NOMO-1 treated with dmso at 0.1 percent for 144 hours (cell line): Measurements from ENCODE around the gene CYP2D6.

Experiments used
- DNase-seq: peaks from one replicate; lab custom pipeline; 2025; ENCODE audit not compliant: unreplicated experiment; lab: John Stamatoyannopoulos, UW

CYP2D6 gene

DNA sequence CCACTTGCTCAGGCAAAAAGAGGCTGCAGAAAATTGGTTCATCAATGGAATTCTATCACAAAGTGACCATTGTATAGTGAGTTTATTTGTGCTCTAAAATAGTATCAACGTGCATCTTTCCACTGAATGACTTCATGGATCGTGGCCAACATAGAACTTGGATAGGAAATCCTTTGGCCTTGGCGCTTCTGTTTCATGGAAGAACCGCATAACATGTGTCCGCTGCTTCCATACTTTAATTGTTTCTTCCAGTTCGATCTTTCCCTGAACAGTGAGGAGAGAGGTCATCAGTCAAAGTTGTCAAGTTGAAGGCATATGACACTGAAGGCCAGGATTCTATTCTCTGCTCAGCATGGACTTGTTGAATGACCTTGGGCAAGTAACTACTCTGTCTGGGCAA is 44.6 kb downstream of the CYP2D6 start:
- no peak for DNase-seq

- DNase-seq = no peak
Measured at GRCh38 chr22:42084874-42085273, 45.7 kb downstream of the CYP2D6 start.

- no peak for DNase-seq
Measured at GRCh38 chr22:42083119-42083518, 47.5 kb downstream of the CYP2D6 start.

DNA sequence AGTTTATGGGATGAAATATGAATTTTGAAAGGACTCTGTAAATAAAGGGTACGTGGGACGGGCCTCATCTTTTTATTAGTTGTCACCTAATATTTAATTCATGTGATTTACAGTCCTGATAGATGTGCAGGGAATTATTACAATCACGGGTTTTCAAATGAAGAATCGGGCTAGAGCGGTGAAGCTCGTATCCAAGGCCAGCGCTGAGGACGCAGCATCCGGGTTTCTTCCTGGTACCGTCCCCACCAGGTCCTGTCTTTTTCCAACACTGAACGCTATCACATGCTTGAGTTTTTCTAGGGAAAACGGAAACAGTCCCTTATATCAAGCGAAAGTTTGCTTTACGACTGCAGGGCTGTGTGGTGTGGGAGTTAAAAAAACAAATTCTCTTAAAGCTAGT is 50.3 kb downstream of the CYP2D6 start:
- no peak for DNase-seq

DNA sequence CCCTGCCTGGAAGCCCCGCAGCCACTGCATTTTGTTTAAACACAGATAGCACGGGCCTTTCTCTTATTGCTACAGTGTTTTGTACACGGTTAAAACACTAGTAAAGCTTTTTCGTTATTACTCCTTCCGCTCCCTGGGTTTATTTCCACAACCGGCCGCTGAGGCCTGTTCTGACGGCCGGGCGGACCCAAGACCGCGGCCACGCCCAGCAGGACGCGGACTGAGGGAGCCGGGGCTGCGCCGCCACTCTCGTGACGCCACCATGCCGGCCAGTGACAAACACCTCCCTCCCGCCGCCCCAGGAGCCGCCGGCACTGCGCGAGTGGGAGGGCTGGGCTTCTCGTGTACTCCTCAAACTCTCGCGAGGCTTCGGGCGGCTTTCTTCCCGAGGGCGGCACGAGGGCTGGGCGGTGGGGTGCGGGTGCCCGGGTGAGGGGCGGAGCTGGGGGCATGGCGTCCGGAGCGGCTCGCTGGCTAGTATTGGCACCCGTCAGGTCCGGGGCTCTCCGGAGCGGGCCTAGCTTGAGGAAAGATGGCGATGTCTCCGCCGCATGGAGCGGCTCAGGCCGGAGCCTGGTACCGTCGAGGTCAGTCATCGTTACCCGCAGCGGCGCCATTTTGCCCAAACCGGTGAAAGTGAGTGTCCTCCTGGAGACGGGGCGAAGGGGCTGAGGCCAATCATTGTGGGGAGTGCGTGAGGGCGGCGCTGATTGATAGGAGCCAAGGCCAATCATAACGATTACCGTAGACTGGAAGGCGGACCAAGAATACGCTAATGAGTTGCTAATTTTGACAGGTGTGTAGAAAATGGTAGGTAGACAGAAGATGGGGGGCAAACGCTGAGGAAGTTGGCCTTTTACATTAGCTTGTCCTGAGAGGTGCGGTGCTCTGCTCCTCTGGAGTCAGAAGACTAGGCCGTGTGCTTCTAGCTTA is 51.0 kb downstream of the CYP2D6 start, which contains the start of gene SMDT1:
Gene SMDT1 (plus strand): TSS at position 382 of the 933 bp plus-strand sequence. CDS start 69 bp downstream, at position 451.
- DNase-seq = peak; percentile 97

- DNase-seq = no peak
Measured at GRCh38 chr22:42078469-42079318, 51.9 kb downstream of the CYP2D6 start.

DNA sequence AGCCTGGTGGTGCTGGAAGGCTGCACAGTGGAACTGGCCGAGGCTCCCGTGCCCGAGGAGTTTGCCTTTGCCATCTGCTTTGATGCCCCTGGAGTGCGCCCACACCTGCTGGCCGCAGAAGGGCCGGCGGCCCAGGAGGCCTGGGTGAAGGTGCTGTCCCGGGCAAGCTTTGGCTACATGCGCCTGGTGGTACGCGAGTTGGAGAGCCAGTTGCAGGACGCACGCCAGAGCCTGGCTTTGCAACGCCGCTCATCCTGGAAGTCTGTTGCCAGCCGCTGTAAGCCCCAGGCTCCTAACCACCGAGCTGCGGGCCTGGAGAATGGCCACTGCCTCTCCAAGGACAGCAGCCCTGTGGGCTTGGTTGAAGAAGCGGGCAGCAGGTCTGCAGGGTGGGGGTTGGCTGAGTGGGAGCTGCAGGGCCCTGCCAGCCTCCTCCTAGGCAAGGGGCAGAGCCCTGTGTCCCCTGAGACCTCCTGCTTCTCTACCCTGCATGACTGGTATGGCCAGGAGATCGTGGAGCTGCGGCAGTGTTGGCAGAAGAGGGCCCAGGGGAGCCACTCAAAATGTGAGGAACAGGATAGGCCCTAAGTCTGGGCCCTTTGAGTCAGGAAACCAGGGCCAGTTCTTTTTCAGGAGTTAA is 53.0 kb downstream of the CYP2D6 start:
- no peak for DNase-seq

GRCh38 chr22:42076764-42077485 is 53.7 kb downstream of the CYP2D6 start:
- no peak for DNase-seq
